ENCODE results near the gene NENF.
A peak's percentile ranks its signal among the peaks of the same experiment; 100 is the strongest.

The NENF gene

DNA sequence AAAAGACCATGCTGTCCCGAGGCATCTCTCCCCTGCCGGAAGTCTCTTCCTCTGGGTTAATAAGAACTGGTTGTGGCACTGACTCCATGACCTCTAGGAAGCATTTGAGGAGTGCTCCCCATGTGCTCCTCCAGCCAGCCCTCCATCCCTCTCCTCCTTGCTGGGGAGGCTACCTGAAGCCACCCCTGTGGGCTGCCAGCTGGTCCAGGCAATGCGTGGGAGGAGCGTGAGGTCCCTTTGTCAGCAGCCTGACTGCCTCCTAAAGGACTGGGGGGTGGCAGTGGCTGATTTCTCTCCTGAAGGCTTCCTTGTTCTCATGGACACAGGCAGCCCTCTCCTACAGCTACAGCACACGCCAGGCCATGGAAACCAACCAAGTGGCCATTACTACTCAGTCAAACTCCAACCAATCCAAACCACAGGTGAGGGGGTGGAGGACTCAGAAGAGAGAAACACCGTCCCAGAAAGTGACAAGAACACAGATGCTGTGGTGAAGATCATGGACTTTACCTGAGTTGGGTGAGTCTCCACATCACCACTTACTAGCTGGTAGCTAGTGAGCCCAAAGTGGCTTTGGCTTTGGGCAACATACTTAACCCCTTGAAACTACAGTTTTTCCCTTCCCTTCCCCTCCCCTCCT is 35.2 kb downstream of the NENF start:
- TF ChIP-seq BACH2 (CRISPR knock-in tag; IDR thresholded peaks at IDR 0.05; ENCODE audit: borderline replicate concordance) = no peak
- no peak for TF ChIP-seq PPARA (CRISPR knock-in tag; IDR thresholded peaks at IDR 0.05; ENCODE audit: borderline replicate concordance)
- no peak for TF ChIP-seq SNAI2 (CRISPR knock-in tag; IDR thresholded peaks at IDR 0.05)
- TF ChIP-seq ISL1 (CRISPR knock-in tag; IDR thresholded peaks at IDR 0.05) = no peak
- TF ChIP-seq, protein P1, sequence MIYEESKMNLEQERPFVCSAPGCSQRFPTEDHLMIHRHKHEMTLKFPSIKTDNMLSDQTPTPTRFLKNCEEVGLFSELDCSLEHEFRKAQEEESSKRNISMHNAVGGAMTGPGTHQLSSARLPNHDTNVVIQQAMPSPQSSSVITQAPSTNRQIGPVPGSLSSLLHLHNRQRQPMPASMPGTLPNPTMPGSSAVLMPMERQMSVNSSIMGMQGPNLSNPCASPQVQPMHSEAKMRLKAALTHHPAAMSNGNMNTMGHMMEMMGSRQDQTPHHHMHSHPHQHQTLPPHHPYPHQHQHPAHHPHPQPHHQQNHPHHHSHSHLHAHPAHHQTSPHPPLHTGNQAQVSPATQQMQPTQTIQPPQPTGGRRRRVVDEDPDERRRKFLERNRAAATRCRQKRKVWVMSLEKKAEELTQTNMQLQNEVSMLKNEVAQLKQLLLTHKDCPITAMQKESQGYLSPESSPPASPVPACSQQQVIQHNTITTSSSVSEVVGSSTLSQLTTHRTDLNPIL (CRISPR knock-in tag; IDR thresholded peaks at IDR 0.05; ENCODE audit: low read depth) = no peak
- TF ChIP-seq GLIS3 (CRISPR knock-in tag; IDR thresholded peaks at IDR 0.05) = no peak
- TF ChIP-seq, protein P2, sequence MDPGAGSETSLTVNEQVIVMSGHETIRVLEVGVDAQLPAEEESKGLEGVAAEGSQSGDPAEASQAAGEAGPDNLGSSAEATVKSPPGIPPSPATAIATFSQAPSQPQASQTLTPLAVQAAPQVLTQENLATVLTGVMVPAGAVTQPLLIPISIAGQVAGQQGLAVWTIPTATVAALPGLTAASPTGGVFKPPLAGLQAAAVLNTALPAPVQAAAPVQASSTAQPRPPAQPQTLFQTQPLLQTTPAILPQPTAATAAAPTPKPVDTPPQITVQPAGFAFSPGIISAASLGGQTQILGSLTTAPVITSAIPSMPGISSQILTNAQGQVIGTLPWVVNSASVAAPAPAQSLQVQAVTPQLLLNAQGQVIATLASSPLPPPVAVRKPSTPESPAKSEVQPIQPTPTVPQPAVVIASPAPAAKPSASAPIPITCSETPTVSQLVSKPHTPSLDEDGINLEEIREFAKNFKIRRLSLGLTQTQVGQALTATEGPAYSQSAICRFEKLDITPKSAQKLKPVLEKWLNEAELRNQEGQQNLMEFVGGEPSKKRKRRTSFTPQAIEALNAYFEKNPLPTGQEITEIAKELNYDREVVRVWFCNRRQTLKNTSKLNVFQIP (CRISPR knock-in tag; IDR thresholded peaks at IDR 0.05; ENCODE audit: borderline replicate concordance, low read depth) = no peak
- no peak for TF ChIP-seq ZNF8 (CRISPR knock-in tag; IDR thresholded peaks at IDR 0.05)
- TF ChIP-seq ZC3H10 (CRISPR knock-in tag; IDR thresholded peaks at IDR 0.05) = no peak
- TF ChIP-seq ZFP3 (CRISPR knock-in tag; IDR thresholded peaks at IDR 0.05) = no peak
- ATAC-seq = peak; percentile 31

DNA sequence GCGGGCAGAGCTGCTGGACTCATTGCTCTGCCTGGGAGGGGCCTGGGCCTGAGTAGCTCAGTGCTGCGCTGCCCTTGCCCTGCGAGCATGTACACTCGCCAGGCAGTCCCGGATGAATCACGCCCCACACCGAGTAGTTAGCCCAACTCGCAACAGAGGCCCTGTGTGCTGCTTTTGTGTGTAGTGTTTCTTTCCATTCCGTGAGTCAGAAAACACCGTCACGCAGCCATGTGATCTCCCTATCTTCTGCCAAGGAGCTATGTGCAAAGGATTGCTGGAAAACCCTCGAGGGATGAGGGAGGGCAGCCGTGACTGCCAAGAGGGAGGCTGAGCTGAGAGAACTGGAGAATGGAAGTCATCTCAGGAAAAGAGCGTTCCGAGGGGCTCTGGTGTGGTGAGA is 37.3 kb downstream of the NENF start:
- ATAC-seq = peak; percentile 87

DNA sequence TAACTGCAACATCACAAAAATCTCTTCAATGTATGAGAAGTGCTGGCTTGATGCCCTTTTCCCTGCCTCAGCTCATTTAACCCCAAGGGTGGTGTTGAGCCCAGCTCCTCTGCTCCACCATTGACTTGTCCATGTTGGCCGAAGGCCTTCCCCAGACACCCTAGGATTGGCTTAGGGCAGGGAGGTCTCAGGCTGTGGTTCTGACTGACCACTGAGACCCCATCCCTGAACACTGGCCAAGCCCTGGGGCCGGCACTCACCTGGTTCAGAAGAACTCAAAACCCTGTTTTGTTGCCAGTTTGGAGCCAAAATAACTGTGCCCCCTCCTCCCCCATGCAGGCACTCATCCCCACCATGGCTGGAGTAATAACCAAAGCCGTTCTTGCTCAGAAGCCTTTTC is 38.6 kb downstream of the NENF start:
- ATAC-seq = no peak
- TF ChIP-seq CSDC2 (CRISPR knock-in tag; IDR thresholded peaks at IDR 0.05) (no peak), BACH2 (CRISPR knock-in tag; IDR thresholded peaks at IDR 0.05; ENCODE audit: borderline replicate concordance) (no peak), ZFP30 (CRISPR knock-in tag; IDR thresholded peaks at IDR 0.05) (no peak), ZNF565 (CRISPR knock-in tag; conservative IDR thresholded peaks at IDR 0.05; ENCODE audit: low read depth) (no peak), SNAI2 (CRISPR knock-in tag; IDR thresholded peaks at IDR 0.05) (no peak)
- TF ChIP-seq, protein P3, sequence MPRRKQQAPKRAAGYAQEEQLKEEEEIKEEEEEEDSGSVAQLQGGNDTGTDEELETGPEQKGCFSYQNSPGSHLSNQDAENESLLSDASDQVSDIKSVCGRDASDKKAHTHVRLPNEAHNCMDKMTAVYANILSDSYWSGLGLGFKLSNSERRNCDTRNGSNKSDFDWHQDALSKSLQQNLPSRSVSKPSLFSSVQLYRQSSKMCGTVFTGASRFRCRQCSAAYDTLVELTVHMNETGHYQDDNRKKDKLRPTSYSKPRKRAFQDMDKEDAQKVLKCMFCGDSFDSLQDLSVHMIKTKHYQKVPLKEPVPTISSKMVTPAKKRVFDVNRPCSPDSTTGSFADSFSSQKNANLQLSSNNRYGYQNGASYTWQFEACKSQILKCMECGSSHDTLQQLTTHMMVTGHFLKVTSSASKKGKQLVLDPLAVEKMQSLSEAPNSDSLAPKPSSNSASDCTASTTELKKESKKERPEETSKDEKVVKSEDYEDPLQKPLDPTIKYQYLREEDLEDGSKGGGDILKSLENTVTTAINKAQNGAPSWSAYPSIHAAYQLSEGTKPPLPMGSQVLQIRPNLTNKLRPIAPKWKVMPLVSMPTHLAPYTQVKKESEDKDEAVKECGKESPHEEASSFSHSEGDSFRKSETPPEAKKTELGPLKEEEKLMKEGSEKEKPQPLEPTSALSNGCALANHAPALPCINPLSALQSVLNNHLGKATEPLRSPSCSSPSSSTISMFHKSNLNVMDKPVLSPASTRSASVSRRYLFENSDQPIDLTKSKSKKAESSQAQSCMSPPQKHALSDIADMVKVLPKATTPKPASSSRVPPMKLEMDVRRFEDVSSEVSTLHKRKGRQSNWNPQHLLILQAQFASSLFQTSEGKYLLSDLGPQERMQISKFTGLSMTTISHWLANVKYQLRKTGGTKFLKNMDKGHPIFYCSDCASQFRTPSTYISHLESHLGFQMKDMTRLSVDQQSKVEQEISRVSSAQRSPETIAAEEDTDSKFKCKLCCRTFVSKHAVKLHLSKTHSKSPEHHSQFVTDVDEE (CRISPR knock-in tag; IDR thresholded peaks at IDR 0.05) = no peak
- TF ChIP-seq, protein P1 (CRISPR knock-in tag; IDR thresholded peaks at IDR 0.05; ENCODE audit: low read depth) = no peak

More for the DNA sequence above, 37.3 kb downstream of the NENF start:
- no peak for TF ChIP-seq ZNF8 (CRISPR knock-in tag; IDR thresholded peaks at IDR 0.05)
- TF ChIP-seq TOX (CRISPR knock-in tag; IDR thresholded peaks at IDR 0.05; ENCODE audit: borderline replicate concordance) = no peak
- TF ChIP-seq PPARA (CRISPR knock-in tag; IDR thresholded peaks at IDR 0.05; ENCODE audit: borderline replicate concordance) = no peak
- no peak for TF ChIP-seq TCF4 (CRISPR knock-in tag; IDR thresholded peaks at IDR 0.05; ENCODE audit: borderline replicate concordance)
- TF ChIP-seq ZFP30 (CRISPR knock-in tag; IDR thresholded peaks at IDR 0.05) = no peak

DNA sequence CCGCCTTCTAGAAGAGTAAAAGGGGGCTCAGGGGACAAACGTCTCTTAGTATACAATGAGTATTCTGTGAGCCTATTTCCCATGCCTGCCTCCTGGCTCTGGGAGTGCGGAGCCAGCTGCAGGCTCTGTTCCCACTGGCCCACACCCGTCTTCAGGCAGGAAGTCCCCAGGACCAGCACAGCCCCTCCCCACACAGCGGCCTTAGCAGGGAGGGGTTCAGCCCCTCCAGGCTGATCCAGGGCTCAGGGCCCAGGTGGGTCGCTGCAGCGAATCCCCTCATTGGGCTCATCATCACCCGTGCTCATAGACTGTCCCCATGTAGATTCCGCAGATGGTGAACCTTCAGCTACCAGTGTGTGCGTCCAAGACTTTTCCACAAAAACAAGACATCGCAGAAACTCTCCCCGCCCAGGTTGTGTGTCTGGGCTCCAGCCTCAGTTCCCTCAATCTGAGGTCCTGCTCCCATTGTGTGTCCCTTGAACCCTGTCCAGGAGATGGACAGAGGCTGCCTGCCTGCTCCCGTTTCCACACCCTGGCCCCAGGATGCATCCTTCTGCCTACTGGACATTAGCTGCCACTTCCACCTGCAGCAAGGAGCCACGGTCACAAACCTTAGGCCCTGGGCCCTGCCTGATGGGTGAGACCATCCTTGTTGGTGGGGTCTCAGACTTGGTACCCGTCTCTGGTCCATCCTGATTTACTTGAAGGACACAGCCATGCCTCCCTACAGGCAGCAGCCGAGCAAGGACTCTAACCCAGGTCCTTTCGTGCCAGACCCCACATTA is 39.4 kb downstream of the NENF start:
- ATAC-seq = no peak
- TF ChIP-seq TCF4 (CRISPR knock-in tag; IDR thresholded peaks at IDR 0.05; ENCODE audit: borderline replicate concordance) = no peak
- no peak for TF ChIP-seq ZNF8 (CRISPR knock-in tag; IDR thresholded peaks at IDR 0.05)
- TF ChIP-seq ZFP30 (CRISPR knock-in tag; IDR thresholded peaks at IDR 0.05) = no peak
- TF ChIP-seq PPARA (CRISPR knock-in tag; IDR thresholded peaks at IDR 0.05; ENCODE audit: borderline replicate concordance) = no peak
- no peak for TF ChIP-seq ZFP3 (CRISPR knock-in tag; IDR thresholded peaks at IDR 0.05)
- TF ChIP-seq ESRRG (CRISPR knock-in tag; IDR thresholded peaks at IDR 0.05) = no peak
- TF ChIP-seq, protein P4, sequence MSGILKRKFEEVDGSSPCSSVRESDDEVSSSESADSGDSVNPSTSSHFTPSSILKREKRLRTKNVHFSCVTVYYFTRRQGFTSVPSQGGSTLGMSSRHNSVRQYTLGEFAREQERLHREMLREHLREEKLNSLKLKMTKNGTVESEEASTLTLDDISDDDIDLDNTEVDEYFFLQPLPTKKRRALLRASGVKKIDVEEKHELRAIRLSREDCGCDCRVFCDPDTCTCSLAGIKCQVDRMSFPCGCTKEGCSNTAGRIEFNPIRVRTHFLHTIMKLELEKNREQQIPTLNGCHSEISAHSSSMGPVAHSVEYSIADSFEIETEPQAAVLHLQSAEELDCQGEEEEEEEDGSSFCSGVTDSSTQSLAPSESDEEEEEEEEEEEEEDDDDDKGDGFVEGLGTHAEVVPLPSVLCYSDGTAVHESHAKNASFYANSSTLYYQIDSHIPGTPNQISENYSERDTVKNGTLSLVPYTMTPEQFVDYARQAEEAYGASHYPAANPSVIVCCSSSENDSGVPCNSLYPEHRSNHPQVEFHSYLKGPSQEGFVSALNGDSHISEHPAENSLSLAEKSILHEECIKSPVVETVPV (CRISPR knock-in tag; IDR thresholded peaks at IDR 0.05) = no peak
- no peak for TF ChIP-seq RARB (CRISPR knock-in tag; IDR thresholded peaks at IDR 0.05)
- TF ChIP-seq, protein P5, sequence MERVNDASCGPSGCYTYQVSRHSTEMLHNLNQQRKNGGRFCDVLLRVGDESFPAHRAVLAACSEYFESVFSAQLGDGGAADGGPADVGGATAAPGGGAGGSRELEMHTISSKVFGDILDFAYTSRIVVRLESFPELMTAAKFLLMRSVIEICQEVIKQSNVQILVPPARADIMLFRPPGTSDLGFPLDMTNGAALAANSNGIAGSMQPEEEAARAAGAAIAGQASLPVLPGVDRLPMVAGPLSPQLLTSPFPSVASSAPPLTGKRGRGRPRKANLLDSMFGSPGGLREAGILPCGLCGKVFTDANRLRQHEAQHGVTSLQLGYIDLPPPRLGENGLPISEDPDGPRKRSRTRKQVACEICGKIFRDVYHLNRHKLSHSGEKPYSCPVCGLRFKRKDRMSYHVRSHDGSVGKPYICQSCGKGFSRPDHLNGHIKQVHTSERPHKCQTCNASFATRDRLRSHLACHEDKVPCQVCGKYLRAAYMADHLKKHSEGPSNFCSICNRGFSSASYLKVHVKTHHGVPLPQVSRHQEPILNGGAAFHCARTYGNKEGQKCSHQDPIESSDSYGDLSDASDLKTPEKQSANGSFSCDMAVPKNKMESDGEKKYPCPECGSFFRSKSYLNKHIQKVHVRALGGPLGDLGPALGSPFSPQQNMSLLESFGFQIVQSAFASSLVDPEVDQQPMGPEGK (CRISPR knock-in tag; IDR thresholded peaks at IDR 0.05; ENCODE audit: borderline replicate concordance) = no peak
- no peak for TF ChIP-seq ZC3H10 (CRISPR knock-in tag; IDR thresholded peaks at IDR 0.05)
- TF ChIP-seq, protein P3 (CRISPR knock-in tag; IDR thresholded peaks at IDR 0.05) = no peak
